ENCODE data around the gene TRIM25.

The TRIM25 gene

GRCh38 chr17:56917559-56918296 is 3.9 kb upstream of the TRIM25 start:
- H3K9me3 ChIP-seq: no peaks in the 10 kb centered on the region
- peaks cover 10% of the 10 kb centered on the region for H3K4me1 ChIP-seq
- DNase-seq (ENCODE audit: low spot score in 2 of 2): no peak
- in situ Hi-C loops (cut with MboI; ENCODE audit: low sequenced_read_pairs): no loop called here
- no peaks in the 10 kb centered on the region for H3K36me3 ChIP-seq (replicated peaks)
- H3K27me3 ChIP-seq (ENCODE audit: low read depth): no peaks in the 10 kb centered on the region
- no peak overlapping the region for H3K4me3 ChIP-seq

DNA sequence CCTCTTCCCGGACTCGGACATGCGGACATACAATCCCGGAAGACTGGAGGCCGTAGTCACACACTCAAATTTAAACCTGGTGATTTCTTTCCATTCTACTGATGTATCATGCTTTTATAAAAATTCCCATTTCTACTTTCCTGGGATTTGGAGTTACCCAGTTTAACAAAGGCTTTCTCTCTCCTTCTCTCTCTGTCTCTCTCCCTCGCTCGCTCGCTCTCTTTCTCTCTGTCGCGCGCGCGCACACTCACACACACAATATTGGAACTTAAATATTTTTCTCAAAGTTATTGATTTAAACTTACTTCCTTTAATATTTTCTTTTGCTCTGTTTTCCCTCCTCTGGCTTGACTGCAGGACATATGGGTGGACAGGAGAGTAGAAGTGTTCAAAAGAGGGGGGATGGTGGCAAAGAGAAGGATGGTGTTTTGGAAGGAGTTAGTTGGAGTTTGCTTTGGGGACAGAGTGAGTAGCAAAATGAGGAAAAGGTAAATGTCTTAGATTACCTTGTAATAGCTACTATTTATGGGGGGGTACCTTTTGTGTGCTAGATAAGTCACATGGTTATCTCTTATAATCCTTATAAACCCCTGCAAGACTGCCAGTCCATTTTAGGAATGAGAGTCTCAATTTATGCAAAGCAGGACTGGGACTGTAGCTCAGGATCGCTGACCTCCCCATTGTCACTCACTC is 878 bp upstream of the TRIM25 start:
- peak in 1 of 2 experiments; percentile 11 for DNase-seq (ENCODE audit: low spot score in 2 of 2)
- peaks cover 10% of the 10 kb centered on the region for H3K4me1 ChIP-seq
- in situ Hi-C loops (cut with MboI; ENCODE audit: low sequenced_read_pairs): no loop called here

DNA sequence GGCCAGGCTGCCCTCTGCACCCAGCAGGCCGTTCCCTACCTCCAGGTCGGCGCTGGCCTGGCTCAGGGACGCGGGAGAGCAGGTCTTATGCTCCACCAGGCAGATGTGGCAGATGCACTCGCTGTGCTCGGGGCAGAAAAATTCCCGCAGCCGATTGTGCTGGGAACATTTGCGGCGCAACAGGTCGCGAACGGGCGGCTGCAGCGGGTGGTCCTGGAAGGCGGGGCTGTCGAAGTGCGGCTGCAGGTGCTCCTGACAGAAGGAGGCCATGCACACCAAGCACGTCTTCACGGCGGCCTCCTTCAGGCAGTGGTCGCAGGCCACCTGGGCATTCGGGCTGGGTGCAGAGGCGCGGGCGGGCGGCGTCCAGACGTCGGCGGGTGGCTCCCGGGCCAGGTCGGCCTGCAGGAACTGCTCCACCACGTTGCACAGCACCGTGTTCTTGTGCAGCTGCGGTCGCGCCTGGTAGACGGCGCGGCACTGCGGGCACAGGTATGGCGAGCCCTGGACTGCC is 439 bp downstream of the TRIM25 start:
- peak; percentile 5 to 54 for DNase-seq (ENCODE audit: low spot score in 2 of 2)
- H3K4me1 ChIP-seq: peaks cover 10% of the 10 kb centered on the region

More for the DNA sequence above, 878 bp upstream of the TRIM25 start:
- H3K36me3 ChIP-seq (replicated peaks): peaks cover 22% of the 10 kb centered on the region
- H3K27me3 ChIP-seq (ENCODE audit: low read depth): no peaks in the 10 kb centered on the region
- H3K4me3 ChIP-seq: peak overlapping the region; percentile 70
- no peaks in the 10 kb centered on the region for H3K9me3 ChIP-seq

GRCh38 chr17:56913000-56913311 is 893 bp downstream of the TRIM25 start:
- in situ Hi-C loops (cut with MboI; ENCODE audit: low sequenced_read_pairs): no loop called here
- H3K4me3 ChIP-seq: peak overlapping the region; percentile 70

More for the DNA sequence above, 439 bp downstream of the TRIM25 start:
- peaks cover 28% of the 10 kb centered on the region for H3K36me3 ChIP-seq (replicated peaks)
- H3K27me3 ChIP-seq (ENCODE audit: low read depth): no peaks in the 10 kb centered on the region
- H3K9me3 ChIP-seq: no peaks in the 10 kb centered on the region
- H3K4me3 ChIP-seq: peak overlapping the region; percentile 70
- in situ Hi-C loops (cut with MboI; ENCODE audit: low sequenced_read_pairs): no loop called here

GRCh38 chr17:56912105-56912999 is 1.5 kb downstream of the TRIM25 start:
- no peaks in the 10 kb centered on the region for H3K27me3 ChIP-seq (ENCODE audit: low read depth)
- H3K4me1 ChIP-seq: peaks cover 10% of the 10 kb centered on the region
- in situ Hi-C loops (cut with MboI; ENCODE audit: low sequenced_read_pairs): no loop called here
- H3K36me3 ChIP-seq (replicated peaks): peaks cover 39% of the 10 kb centered on the region
- H3K9me3 ChIP-seq: no peaks in the 10 kb centered on the region
- DNase-seq (ENCODE audit: low spot score in 2 of 2): peak in 1 of 2 experiments; percentile 7
- peak overlapping the region; percentile 70 for H3K4me3 ChIP-seq

More at GRCh38 chr17:56913000-56913311, 893 bp downstream of the TRIM25 start:
- Histone ChIP-seq H3K4me1 (peaks cover 10% of the 10 kb centered on the region), H3K9me3 (no peaks in the 10 kb centered on the region), H3K36me3 (replicated peaks) (peaks cover 33% of the 10 kb centered on the region), H3K27me3 (ENCODE audit: low read depth) (no peaks in the 10 kb centered on the region)
- no peak for DNase-seq (ENCODE audit: low spot score in 2 of 2)

DNA sequence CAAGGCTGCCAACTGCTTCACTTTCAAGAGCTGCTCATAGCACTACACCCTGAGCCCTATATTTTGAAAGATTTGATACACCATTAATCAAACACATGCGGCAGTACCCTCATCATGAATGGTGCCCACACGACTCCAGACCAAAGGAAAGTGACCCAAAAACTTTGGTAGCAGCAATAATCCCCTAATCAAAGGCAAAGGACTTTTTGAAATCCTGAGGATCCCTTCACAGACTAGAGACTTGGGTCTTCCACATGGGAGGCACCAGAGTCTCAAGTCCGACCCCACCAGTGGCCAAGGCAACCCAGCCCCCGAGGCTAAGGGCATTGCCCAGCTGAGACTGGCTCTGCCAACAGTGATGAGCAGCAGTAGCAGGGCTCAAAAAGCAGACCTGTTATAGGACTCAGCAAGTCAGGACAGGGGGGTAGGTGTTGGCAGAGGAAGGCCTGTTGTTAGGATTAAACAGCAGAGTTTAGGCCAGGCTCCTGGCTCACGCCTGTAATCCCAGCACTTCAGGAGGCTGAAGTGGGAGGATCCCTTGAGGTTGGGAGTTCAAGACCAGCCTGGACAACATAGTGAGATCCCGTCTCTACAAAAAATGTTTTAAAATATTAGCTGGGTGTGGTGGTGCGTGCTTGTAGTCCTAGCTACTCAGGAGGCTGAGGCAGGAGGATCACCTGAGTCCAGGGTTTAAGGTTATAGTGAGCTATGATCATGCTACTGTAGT is 3.2 kb downstream of the TRIM25 start:
- Histone ChIP-seq H3K4me3 (no peak overlapping the region), H3K4me1 (peaks cover 7% of the 10 kb centered on the region), H3K9me3 (no peaks in the 10 kb centered on the region), H3K36me3 (replicated peaks) (peaks cover 55% of the 10 kb centered on the region), H3K27me3 (ENCODE audit: low read depth) (no peaks in the 10 kb centered on the region)
- no peak for DNase-seq (ENCODE audit: low spot score in 2 of 2)
- in situ Hi-C loops (cut with MboI; ENCODE audit: low sequenced_read_pairs): no loop called here

- H3K4me3 ChIP-seq: no peak overlapping the region
- in situ Hi-C loops (cut with MboI; ENCODE audit: low sequenced_read_pairs): no loop called here
- peaks cover 2% of the 10 kb centered on the region for H3K4me1 ChIP-seq
- H3K36me3 ChIP-seq (replicated peaks): peaks cover 63% of the 10 kb centered on the region
- H3K9me3 ChIP-seq: no peaks in the 10 kb centered on the region
- H3K27me3 ChIP-seq (ENCODE audit: low read depth): no peaks in the 10 kb centered on the region
- no peak for DNase-seq (ENCODE audit: low spot score in 2 of 2)
Observed at GRCh38 chr17:56909742-56910508, 3.9 kb downstream of the TRIM25 start.

- Histone ChIP-seq H3K4me3 (no peak overlapping the region), H3K4me1 (no peaks in the 10 kb centered on the region; the same call in 1 of the 2 replicates), H3K36me3 (replicated peaks) (peaks cover 81% of the 10 kb centered on the region), H3K9me3 (no peaks in the 10 kb centered on the region), H3K27me3 (ENCODE audit: low read depth) (no peaks in the 10 kb centered on the region)
- DNase-seq (ENCODE audit: low spot score in 2 of 2): no peak
- in situ Hi-C loops (cut with MboI; ENCODE audit: low sequenced_read_pairs): no loop called here
Observed at GRCh38 chr17:56908001-56908542, 5.8 kb downstream of the TRIM25 start.

- DNase-seq (ENCODE audit: low spot score in 2 of 2): no peak
- no peak overlapping the region for H3K4me3 ChIP-seq
- peaks cover 100% of the 10 kb centered on the region for H3K36me3 ChIP-seq (replicated peaks)
- H3K9me3 ChIP-seq: no peaks in the 10 kb centered on the region
- H3K27me3 ChIP-seq (ENCODE audit: low read depth): no peaks in the 10 kb centered on the region
- in situ Hi-C loops (cut with MboI; ENCODE audit: low sequenced_read_pairs): no loop called here
- H3K4me1 ChIP-seq: no peaks in the 10 kb centered on the region
Observed at GRCh38 chr17:56903560-56903959, 10.3 kb downstream of the TRIM25 start.

GRCh38 chr17:56902348-56902747 is 11.5 kb downstream of the TRIM25 start:
- DNase-seq (ENCODE audit: low spot score in 2 of 2): no peak
- Histone ChIP-seq H3K36me3 (replicated peaks) (peaks cover 97% of the 10 kb centered on the region), H3K27me3 (ENCODE audit: low read depth) (no peaks in the 10 kb centered on the region), H3K4me3 (no peak overlapping the region), H3K9me3 (no peaks in the 10 kb centered on the region), H3K4me1 (no peaks in the 10 kb centered on the region)
- in situ Hi-C loops (cut with MboI; ENCODE audit: low sequenced_read_pairs): no loop called here

DNA sequence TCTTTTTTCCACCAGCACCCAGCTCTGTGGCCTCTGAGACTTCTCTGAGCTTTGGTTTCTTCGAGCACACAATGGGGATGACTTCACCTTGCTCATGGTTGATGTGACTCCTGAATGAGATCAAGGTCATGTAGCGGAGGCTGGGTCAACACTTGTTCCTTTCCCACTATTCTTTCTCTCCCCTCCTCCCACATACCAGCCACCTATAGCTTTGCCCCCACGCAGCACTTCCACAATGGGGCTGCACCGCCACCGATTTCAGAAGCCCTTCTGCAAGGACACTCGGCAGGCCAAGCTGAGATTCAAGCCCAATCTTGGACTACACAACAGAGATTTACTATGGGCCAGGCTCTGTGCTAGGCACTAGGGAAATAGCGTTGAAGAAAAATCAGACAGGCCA is 14.4 kb downstream of the TRIM25 start:
- no peak for DNase-seq (ENCODE audit: low spot score in 2 of 2)
- no peak overlapping the region for H3K4me3 ChIP-seq
- H3K36me3 ChIP-seq (replicated peaks): peaks cover 87% of the 10 kb centered on the region
- H3K4me1 ChIP-seq: no peaks in the 10 kb centered on the region
- no peaks in the 10 kb centered on the region for H3K9me3 ChIP-seq
- in situ Hi-C loops (cut with MboI; ENCODE audit: low sequenced_read_pairs): no loop called here
- no peaks in the 10 kb centered on the region for H3K27me3 ChIP-seq (ENCODE audit: low read depth)

GRCh38 chr17:56898874-56899273 is 15.0 kb downstream of the TRIM25 start:
- no peaks in the 10 kb centered on the region for H3K27me3 ChIP-seq (ENCODE audit: low read depth)
- in situ Hi-C loops (cut with MboI; ENCODE audit: low sequenced_read_pairs): no loop called here
- no peaks in the 10 kb centered on the region for H3K9me3 ChIP-seq
- H3K36me3 ChIP-seq (replicated peaks): peaks cover 87% of the 10 kb centered on the region
- H3K4me3 ChIP-seq: no peak overlapping the region
- no peaks in the 10 kb centered on the region for H3K4me1 ChIP-seq
- no peak for DNase-seq (ENCODE audit: low spot score in 2 of 2)

Measured in HAP-1 (cell line).